ENCODE data around the gene TBX4.

GRCh38 chr17:61422869-61423268 lies 29.4 kb upstream of the TBX4 start:
- TF ChIP-seq POLR2AphosphoS5 (IDR thresholded peaks at IDR 0.05) (no peak), EP300 (IDR thresholded peaks at IDR 0.05) (no peak)
- TF ChIP-seq, protein P1, sequence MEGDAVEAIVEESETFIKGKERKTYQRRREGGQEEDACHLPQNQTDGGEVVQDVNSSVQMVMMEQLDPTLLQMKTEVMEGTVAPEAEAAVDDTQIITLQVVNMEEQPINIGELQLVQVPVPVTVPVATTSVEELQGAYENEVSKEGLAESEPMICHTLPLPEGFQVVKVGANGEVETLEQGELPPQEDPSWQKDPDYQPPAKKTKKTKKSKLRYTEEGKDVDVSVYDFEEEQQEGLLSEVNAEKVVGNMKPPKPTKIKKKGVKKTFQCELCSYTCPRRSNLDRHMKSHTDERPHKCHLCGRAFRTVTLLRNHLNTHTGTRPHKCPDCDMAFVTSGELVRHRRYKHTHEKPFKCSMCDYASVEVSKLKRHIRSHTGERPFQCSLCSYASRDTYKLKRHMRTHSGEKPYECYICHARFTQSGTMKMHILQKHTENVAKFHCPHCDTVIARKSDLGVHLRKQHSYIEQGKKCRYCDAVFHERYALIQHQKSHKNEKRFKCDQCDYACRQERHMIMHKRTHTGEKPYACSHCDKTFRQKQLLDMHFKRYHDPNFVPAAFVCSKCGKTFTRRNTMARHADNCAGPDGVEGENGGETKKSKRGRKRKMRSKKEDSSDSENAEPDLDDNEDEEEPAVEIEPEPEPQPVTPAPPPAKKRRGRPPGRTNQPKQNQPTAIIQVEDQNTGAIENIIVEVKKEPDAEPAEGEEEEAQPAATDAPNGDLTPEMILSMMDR (IDR thresholded peaks at IDR 0.05), result no peak
